ENCODE results near the gene MEF2D.

DNA sequence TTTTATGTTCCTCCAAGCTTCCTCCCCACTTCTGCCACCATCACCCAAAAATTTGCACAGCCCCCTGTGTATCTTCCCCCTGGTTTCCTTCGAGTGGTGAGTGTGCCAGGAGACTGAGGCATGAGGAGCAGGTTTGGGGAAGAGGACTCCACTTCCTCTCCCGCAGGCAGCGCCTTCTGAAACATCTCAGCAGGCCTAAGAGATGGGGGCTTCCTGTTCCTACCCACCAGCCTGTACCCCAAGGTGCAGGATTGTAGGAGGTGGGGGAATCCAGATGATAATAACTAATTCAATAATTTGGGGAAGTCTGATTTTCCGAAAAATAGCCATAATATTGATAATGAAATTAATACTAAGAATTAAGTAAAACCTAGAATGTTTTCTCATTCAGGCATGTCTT is 69.2 kb downstream of the MEF2D start:
- TF ChIP-seq, protein P1, sequence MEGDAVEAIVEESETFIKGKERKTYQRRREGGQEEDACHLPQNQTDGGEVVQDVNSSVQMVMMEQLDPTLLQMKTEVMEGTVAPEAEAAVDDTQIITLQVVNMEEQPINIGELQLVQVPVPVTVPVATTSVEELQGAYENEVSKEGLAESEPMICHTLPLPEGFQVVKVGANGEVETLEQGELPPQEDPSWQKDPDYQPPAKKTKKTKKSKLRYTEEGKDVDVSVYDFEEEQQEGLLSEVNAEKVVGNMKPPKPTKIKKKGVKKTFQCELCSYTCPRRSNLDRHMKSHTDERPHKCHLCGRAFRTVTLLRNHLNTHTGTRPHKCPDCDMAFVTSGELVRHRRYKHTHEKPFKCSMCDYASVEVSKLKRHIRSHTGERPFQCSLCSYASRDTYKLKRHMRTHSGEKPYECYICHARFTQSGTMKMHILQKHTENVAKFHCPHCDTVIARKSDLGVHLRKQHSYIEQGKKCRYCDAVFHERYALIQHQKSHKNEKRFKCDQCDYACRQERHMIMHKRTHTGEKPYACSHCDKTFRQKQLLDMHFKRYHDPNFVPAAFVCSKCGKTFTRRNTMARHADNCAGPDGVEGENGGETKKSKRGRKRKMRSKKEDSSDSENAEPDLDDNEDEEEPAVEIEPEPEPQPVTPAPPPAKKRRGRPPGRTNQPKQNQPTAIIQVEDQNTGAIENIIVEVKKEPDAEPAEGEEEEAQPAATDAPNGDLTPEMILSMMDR (IDR thresholded peaks at IDR 0.05) = no peak
- TF ChIP-seq POLR2A (IDR thresholded peaks at IDR 0.05) = no peak

Measured in right lobe of liver (tissue), 4 donors.